Activated naive CD4-positive, alpha-beta T cell treated with anti-CD3 and anti-CD28 coated beads, Interleukin-2, amount 10 ng/mL, durations not matched to agents 7 days and 5 days (primary cell): ENCODE results near the gene KRT75.

Source experiments
- CTCF ChIA-PET: fragments of 350-600 bp; sonication (Branson Sonifier 250); formaldehyde crosslinking; loops from one replicate; lab custom pipeline; 2021; ENCODE audit warnings: antibody characterized with exemption; lab: Charles Lee
- DNase-seq: peaks from one replicate; pipeline ENCODE4 v3.0.0-alpha.2; 2020
- H3K27ac Mint-ChIP-seq: one replicate; pipeline ENCODE4 v1.8.0; 2021; ENCODE audit warnings: mild to moderate bottlenecking, moderate library complexity, mixed read lengths
- H3K27me3 Mint-ChIP-seq: one replicate; pipeline ENCODE4 v1.8.0; 2021; ENCODE audit warnings: mild to moderate bottlenecking, mixed read lengths
- H3K36me3 Mint-ChIP-seq: one replicate; pipeline ENCODE4 v1.8.0; 2021; ENCODE audit warnings: mixed read lengths
- H3K4me1 Mint-ChIP-seq: one replicate; pipeline ENCODE4 v1.8.0; 2021; ENCODE audit warnings: mixed read lengths
- H3K4me3 Mint-ChIP-seq: one replicate; pipeline ENCODE4 v1.8.0; 2021; ENCODE audit warnings: mild to moderate bottlenecking, moderate library complexity, mixed read lengths
- H3K9me3 Mint-ChIP-seq: one replicate; pipeline ENCODE4 v1.8.0; 2021; ENCODE audit warnings: mixed read lengths

The KRT75 gene

GRCh38 chr12:52385226-52385702 is 48.9 kb downstream of the KRT75 start, which contains the start of gene KRT84:
TSS of gene KRT84 (minus strand) at chr12:52385652. CDS start at chr12:52385585, 67 bp downstream.
- CTCF ChIA-PET: interaction anchor here (1.7 kb wide), 1 partner anchor 485 kb away, joined by 5 read pairs; no protein-coding TSS in a partner anchor
- H3K27ac Mint-ChIP-seq: no peak within 1 kb of the TSS
- peaks cover 10% of the 10 kb centered on the region for H3K4me1 Mint-ChIP-seq
- no peaks in the 10 kb centered on the region for H3K36me3 Mint-ChIP-seq
- DNase-seq: no peak
- peaks cover 22% of the 10 kb centered on the region for H3K27me3 Mint-ChIP-seq
- H3K9me3 Mint-ChIP-seq: no peaks in the 10 kb centered on the region
- H3K4me3 Mint-ChIP-seq: no peak within 1 kb of the TSS

DNA sequence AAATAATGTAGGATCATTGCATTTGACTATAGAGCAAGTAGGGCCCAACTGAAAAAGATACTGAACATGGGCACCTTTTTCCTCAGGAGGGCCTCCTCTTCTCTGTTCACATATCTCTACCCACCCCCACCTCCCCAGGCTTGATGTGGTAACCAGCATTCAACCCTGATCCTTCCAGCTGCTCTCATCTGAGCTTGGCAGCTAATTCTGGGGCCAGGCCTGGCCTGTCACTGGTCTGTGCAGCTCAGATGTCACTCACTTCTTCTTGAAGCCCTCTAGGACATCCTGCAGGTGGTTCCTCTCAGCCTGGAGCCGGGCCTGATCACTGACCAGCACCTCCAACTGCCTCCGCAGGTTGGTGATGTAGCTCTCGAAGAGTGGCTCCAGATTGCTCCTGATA is 50.8 kb downstream of the KRT75 start:
- no peaks in the 10 kb centered on the region for H3K36me3 Mint-ChIP-seq
- H3K4me3 Mint-ChIP-seq: no peak overlapping the region
- DNase-seq: no peak
- CTCF ChIA-PET: interaction anchor here (0.9 to 1.4 kb wide), 2 partner anchors 16 to 243 kb away, joined by 3 read pairs; partner anchors contain the start of gene KRT85
- peaks cover 27% of the 10 kb centered on the region for H3K27me3 Mint-ChIP-seq
- no peak overlapping the region for H3K27ac Mint-ChIP-seq
- H3K4me1 Mint-ChIP-seq: peaks cover 10% of the 10 kb centered on the region
- H3K9me3 Mint-ChIP-seq: no peaks in the 10 kb centered on the region

GRCh38 chr12:52382854-52383253 is 51.3 kb downstream of the KRT75 start:
- Mint-ChIP-seq H3K4me1 (peaks cover 10% of the 10 kb centered on the region), H3K36me3 (no peaks in the 10 kb centered on the region), H3K9me3 (no peaks in the 10 kb centered on the region), H3K27me3 (peaks cover 27% of the 10 kb centered on the region), H3K27ac (no peak overlapping the region), H3K4me3 (no peak overlapping the region)
- peak; percentile 31 for DNase-seq
- CTCF ChIA-PET: interaction anchor here (1.4 kb wide), 1 partner anchor 243 kb away, joined by 3 read pairs; no protein-coding TSS in a partner anchor

- H3K9me3 Mint-ChIP-seq: no peaks in the 10 kb centered on the region
- H3K27me3 Mint-ChIP-seq: peaks cover 36% of the 10 kb centered on the region
- H3K4me3 Mint-ChIP-seq: no peak overlapping the region
- peaks cover 10% of the 10 kb centered on the region for H3K4me1 Mint-ChIP-seq
- no peak for DNase-seq
- CTCF ChIA-PET: interaction anchor here (0.8 to 2.1 kb wide), 5 partner anchors 9 to 504 kb away, joined by 3 to 13 read pairs (median 3); no protein-coding TSS in a partner anchor
- no peak overlapping the region for H3K27ac Mint-ChIP-seq
- H3K36me3 Mint-ChIP-seq: no peaks in the 10 kb centered on the region
These were observed 53.0 kb downstream of the KRT75 start for GRCh38 chr12:52381206-52381605.

GRCh38 chr12:52380271-52380694 is 53.9 kb downstream of the KRT75 start:
- CTCF ChIA-PET: interaction anchor here (1.3 to 2.1 kb wide), 3 partner anchors 15 to 500 kb away, joined by 3 to 13 read pairs (median 3); no protein-coding TSS in a partner anchor
- Mint-ChIP-seq H3K27me3 (peaks cover 33% of the 10 kb centered on the region), H3K9me3 (no peaks in the 10 kb centered on the region), H3K4me1 (peaks cover 10% of the 10 kb centered on the region), H3K36me3 (no peaks in the 10 kb centered on the region), H3K27ac (no peak overlapping the region), H3K4me3 (no peak overlapping the region)
- peak; percentile 45 for DNase-seq

GRCh38 chr12:52379536-52379935 is 54.6 kb downstream of the KRT75 start:
- Mint-ChIP-seq H3K27ac (no peak overlapping the region), H3K9me3 (no peaks in the 10 kb centered on the region), H3K27me3 (peaks cover 29% of the 10 kb centered on the region), H3K4me1 (peaks cover 10% of the 10 kb centered on the region), H3K36me3 (no peaks in the 10 kb centered on the region), H3K4me3 (no peak overlapping the region)
- CTCF ChIA-PET: interaction anchor here (1.3 to 2.1 kb wide), 3 partner anchors 14 to 500 kb away, joined by 3 to 13 read pairs (median 3); no protein-coding TSS in a partner anchor
- DNase-seq: no peak

- Mint-ChIP-seq H3K4me3 (no peak overlapping the region), H3K9me3 (peaks cover 3% of the 10 kb centered on the region), H3K4me1 (peaks cover 9% of the 10 kb centered on the region), H3K27me3 (peaks cover 29% of the 10 kb centered on the region), H3K36me3 (no peaks in the 10 kb centered on the region), H3K27ac (no peak overlapping the region)
- CTCF ChIA-PET: no interaction called here
- DNase-seq: no peak
These were observed 56.1 kb downstream of the KRT75 start for GRCh38 chr12:52378091-52378490.

DNA sequence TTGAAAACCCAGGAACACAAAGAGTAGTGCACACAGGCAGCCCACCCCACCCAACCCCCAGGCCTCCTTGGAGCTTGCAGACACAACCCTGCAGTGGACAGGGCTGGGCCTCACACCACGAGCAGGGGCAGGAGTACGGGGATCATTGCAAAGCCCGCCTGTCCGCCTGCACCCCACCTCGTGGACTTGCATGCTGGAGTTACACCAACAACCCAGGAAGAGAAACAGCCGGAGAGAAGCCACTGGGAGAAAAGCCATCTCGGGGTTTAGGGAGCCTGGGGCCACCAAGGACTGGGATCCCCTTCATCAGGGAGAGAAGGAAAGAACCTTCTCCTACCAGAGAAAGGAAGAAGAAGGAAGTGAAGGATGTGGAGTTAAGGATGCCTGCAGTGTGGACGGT is 56.9 kb downstream of the KRT75 start:
- no peaks in the 10 kb centered on the region for H3K36me3 Mint-ChIP-seq
- CTCF ChIA-PET: no interaction called here

More for the DNA sequence above, 56.9 kb downstream of the KRT75 start:
- Mint-ChIP-seq H3K4me3 (no peak overlapping the region), H3K9me3 (peaks cover 3% of the 10 kb centered on the region), H3K27me3 (peaks cover 31% of the 10 kb centered on the region), H3K4me1 (peaks cover under 1% of the 10 kb centered on the region), H3K27ac (no peak overlapping the region)
- DNase-seq: no peak
